Middle frontal gyrus (tissue), 1 donor: ENCODE data around the gene PKHD1.
"Not testable (repeated sequence)": the region's sequence is repeated elsewhere in the genome, so short reads cannot be mapped to it uniquely, and the experiment has no call there.

Experiments used
- DNase-seq: peaks from one replicate; pipeline ENCODE4 v3.0.0-alpha.2; 2015; ENCODE audit warnings: low spot score; ENCODE audit errors: extremely low spot score

The PKHD1 gene

DNA sequence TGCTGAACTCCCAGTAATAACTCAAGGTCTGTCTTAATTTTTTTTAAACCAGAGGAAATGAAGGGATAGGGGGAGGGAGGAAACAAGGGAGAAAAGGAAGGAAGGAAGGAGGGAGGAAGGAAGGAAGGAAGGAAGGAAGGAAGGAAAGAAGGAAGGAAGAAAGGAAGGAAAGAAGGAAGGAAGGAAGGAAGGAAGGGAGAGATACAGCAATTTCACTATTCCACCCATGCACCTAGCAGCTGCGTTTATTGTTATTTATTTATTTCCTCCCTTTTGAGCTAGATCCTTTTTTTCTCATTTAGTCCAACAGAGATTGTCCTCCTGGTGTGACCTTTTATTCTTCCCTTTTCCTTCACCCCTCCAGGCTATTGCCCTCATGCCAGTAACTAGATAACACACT, 97.6 kb downstream of the PKHD1 start:
- no peak for DNase-seq

DNA sequence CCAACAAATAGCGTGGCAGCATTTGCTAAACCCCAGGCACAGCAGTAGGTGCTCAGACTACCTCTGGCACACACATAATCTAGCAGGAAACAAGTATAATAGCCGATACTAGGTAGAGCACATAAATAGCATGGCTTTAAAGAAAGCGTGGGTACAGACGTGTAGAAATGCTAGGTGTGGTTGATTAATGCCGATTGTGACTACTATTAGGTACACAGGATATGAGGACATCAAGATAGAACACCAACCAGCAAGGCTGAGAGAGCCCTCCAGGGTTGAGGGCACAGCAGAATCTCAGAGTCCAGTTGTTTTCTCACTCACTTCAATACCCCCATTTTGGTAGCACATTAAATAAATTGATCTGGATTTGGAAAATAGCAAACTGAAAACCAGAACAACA, 100.5 kb downstream of the PKHD1 start:
- DNase-seq: no peak

- no peak for DNase-seq
Measured at GRCh38 chr6:51983564-51983963, 103.8 kb downstream of the PKHD1 start.

GRCh38 chr6:51982695-51983094, 104.7 kb downstream of the PKHD1 start:
- not testable (repeated sequence) for DNase-seq

DNA sequence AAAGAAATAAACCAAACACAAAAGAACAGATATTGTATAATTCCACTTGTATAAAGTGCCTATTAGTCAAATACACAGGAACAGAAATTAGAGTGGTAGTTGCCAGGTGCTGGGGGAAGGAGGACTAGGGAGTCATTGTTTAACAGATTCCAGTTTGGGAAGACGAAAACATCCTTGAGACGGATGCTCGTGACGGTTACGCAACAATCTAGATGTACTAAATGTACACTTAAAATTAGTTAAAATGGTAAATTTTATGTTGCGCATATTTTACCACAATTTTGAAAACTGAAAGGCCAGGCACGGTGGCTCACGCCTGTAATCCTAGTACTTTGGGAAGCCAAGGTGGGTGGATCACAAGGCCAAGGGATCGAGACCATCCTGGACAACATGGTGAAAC, 111.0 kb downstream of the PKHD1 start:
- DNase-seq: no peak

DNA sequence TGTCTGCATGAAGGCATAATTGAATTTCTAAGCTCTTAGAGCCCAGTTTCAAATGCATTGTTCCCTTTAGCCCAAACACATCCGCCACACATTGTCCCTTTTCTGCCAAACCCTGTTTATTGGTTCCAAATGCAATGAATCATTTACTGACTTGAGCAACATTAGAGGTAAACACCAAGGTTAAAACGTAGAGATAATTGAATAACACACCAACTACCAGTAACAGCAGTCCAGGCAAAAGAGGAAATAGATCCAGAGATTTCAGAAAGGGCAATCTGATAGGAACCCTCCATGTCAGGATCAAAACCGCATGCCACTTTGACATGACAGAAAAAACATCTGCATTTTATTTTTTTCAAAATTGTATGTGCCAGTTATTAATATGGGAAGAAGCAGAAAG, 114.8 kb downstream of the PKHD1 start:
- DNase-seq: no peak

- DNase-seq: no peak
Measured at GRCh38 chr6:51968265-51968664, 119.1 kb downstream of the PKHD1 start.

GRCh38 chr6:51965222-51965801, 122.1 kb downstream of the PKHD1 start:
- no peak for DNase-seq

- DNase-seq: no peak
Measured at GRCh38 chr6:51963980-51964379, 123.4 kb downstream of the PKHD1 start.

DNA sequence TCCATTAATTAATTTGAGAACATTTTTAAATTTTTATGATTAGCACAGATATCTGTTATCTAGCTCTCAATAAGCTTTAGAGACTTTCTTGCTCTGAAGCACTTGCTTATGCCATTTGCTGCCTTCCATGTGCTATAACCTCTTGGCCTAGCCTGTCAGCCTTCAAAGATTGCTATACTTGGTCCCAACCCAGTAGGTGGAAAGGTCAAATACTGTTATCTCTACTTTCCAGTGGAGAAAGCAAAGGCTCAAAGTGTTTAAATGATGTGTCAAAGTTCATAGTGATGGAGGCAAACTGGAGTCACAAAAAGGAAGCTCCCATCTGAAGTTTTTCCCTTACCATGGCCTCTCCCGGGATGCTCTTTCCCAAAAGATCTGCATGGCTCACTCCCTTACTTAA, 125.1 kb downstream of the PKHD1 start:
- DNase-seq: no peak

GRCh38 chr6:51960419-51960818, 127.0 kb downstream of the PKHD1 start:
- DNase-seq: no peak

- no peak for DNase-seq
Measured at GRCh38 chr6:51959744-51960383, 127.5 kb downstream of the PKHD1 start.

DNA sequence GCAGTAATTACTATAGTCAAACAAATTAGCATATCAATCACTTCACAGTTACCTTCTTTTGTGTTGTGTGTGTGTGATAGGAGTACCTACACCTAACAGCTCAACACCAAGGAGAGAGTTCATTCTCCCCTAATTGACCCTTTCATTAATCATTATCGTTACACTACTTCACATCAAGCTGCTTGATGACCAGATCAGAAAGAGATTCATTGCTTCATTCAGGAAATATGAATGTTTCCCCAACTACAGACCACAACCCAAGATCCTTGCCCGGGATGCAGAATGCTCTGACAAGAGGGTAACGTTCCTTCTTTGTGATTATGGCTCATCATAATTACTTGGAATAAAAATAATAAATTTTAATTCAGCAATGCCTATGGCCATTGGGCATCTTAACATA, 132.7 kb downstream of the PKHD1 start:
- DNase-seq: no peak

DNA sequence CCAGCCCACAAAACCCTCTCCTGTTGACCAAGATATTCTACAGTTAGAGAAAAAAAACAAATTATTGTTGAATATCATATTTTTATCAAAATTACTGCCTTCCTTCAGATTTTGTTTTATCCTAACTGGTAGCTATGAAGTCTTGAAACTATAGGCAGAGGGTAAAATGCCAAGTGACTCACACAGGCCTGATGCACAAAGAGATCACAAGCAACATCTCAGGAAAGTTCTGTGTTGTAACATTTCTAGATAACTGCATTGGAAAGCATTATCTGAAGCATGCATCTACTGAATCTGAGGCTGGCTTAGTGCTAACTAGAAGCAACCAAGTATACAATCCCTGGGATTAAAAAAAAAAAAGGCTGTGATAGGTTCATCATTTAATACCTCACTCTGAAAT, 134.2 kb downstream of the PKHD1 start:
- DNase-seq: no peak

DNA sequence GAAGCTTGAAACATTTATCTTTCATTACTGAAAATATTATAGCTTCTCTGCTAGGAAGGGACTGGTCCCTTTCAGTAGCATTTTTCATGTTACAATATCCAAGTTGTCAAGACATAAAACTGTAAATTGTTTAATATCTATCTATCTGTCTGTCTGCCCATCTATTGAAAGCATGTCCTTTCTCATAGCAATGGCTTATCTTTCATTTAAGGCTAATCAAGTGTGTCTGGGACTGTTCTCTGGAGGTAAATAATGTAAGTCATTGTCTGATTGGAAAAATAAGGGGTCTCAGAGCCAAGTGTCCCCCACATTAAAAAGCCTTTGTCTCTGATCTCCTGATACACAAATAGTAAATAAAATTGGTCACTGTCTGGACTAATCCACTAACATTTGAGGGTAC, 135.5 kb downstream of the PKHD1 start:
- no peak for DNase-seq

- no peak for DNase-seq
Measured at GRCh38 chr6:51949526-51949925, 137.9 kb downstream of the PKHD1 start.

GRCh38 chr6:51939695-51940094, 147.7 kb downstream of the PKHD1 start:
- DNase-seq: not testable (repeated sequence)

DNA sequence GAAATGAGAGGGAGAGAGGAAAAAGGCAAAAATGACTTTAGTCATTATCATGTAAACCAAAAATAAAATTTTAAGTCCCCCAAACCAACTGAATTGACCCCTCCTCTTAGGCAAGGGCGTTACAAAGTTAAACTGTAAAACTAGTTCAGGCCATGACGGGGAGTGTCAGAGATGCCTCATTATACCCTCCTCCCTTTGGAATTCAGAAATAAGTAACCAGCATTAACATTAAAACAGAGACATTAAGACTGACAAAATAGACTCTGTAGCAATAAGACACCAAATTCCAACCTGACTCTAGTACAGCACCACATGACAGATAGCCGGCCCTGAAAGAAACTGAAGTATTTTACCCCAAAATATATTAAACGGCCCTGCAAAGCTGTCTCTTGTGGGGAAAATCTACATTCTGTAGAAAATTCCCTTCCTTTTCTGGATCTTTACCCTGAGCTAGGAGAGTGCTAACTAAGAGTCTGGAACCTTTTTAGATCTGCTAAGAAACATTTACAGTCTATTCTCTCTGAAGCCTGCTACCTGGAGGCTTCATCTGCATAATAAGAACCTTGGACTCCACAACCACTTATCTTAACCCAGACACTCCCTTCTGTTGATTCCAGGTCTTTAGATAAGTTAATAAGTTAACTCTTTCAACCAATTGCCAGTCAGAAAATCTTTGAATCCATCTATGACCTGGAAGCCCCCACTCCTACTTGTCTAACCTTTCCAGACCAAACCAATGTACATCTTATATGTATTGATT, 150.7 kb downstream of the PKHD1 start:
- DNase-seq: no peak

- no peak for DNase-seq
Measured at GRCh38 chr6:51934098-51934497, 153.3 kb downstream of the PKHD1 start.

GRCh38 chr6:51932956-51933355, 154.5 kb downstream of the PKHD1 start:
- DNase-seq: no peak

GRCh38 chr6:51930602-51931001, 156.8 kb downstream of the PKHD1 start:
- DNase-seq: no peak

DNA sequence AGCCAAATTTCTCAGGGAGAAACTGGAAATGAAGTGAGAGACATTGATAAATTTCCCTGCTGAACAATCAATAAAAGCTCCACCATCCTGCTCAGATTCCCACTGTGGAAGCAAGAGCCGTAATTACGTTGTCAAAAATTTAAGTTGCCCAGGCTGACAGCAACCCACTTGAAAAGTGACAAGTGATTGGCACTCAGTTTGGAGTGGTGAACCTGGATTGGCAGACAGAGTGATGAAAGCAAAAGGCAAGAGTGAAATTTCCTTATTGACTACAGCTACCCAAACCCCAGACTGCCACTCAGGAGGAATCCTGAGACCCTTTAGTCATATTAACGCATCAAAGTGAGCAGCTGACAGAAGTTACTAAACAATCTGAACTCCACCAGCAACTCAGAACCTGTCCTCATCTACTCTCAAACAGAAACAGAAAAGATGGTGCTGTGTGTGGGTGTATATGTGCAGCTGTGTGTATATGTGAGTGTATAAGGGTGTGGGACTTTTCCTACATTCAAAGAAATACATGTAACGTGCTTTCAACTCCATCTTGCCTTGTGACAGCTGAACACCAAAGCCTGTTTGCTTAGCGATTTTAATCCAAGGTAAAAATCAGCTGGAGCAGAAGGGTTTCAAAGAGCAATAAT, 157.4 kb downstream of the PKHD1 start:
- DNase-seq: no peak
